GM23338 (cell line): Measurements from ENCODE around the gene RIMKLB. TPM values are rescaled to one million over a fixed set of nuclear protein-coding genes. Genes with fewer than 3 reads are reported as not detected.

ENCODE experiments used
- ATAC-seq: fragments of 200-7000 bp; cut with Tn5 transposase; 3 replicates; pipeline ENCODE4 v1.9.1; 2020
- DNase-seq: peaks from one replicate; pipeline ENCODE4 v3.0.0-alpha.2; 2015; ENCODE audit warnings: low spot score
- H2AFZ ChIP-seq: fragments of 200-600 bp; sonication (generic); 2 replicates; pipeline ENCODE4 v1.8.0; 2016; ENCODE audit warnings: antibody characterized with exemption, mild to moderate bottlenecking, moderate library complexity
- H3F3A ChIP-seq: fragments of 200-600 bp; sonication (generic); replicated peaks from 2 replicates; pipeline ENCODE4 v1.8.0; 2017; ENCODE audit warnings: antibody characterized with exemption, mixed run types, low read depth
- H3K27ac ChIP-seq: fragments of 200-600 bp; sonication (generic); 2 replicates; pipeline ENCODE4 v1.6.1; 2016; ENCODE audit warnings: low read depth
- H3K27me3 ChIP-seq: fragments of 200-600 bp; sonication (generic); 2 replicates; pipeline ENCODE4 v1.8.0; 2016; ENCODE audit warnings: mild to moderate bottlenecking, mixed run types, moderate library complexity; ENCODE audit not compliant: insufficient read depth
- H3K36me3 ChIP-seq: fragments of 200-600 bp; sonication (generic); 2 replicates; pipeline ENCODE4 v1.8.0; 2016; ENCODE audit warnings: mild to moderate bottlenecking; ENCODE audit not compliant: insufficient read depth
- H3K4me1 ChIP-seq: fragments of 200-600 bp; sonication (generic); 2 replicates; pipeline ENCODE4 v1.8.0; 2016; ENCODE audit warnings: mild to moderate bottlenecking, moderate library complexity; ENCODE audit not compliant: insufficient read depth
- H3K4me2 ChIP-seq: fragments of 200-600 bp; sonication (generic); 2 replicates; pipeline ENCODE4 v1.7.1; 2017; ENCODE audit warnings: mixed run types
- H3K4me3 ChIP-seq: fragments of 200-600 bp; sonication (generic); 2 replicates; pipeline ENCODE4 v1.6.1; 2016; ENCODE audit warnings: mixed run types
- H3K79me2 ChIP-seq: fragments of 200-600 bp; sonication (generic); replicated peaks from 2 replicates; pipeline ENCODE4 v1.8.0; 2017; ENCODE audit warnings: mild to moderate bottlenecking; ENCODE audit not compliant: insufficient read depth
- H3K9me2 ChIP-seq: fragments of 200-600 bp; sonication (generic); 2 replicates; pipeline ENCODE4 v1.8.0; 2017; ENCODE audit not compliant: insufficient read depth
- H4K20me1 ChIP-seq: fragments of 200-600 bp; sonication (generic); replicated peaks from 2 replicates; pipeline ENCODE4 v1.8.0; 2017; ENCODE audit warnings: mild to moderate bottlenecking; ENCODE audit not compliant: insufficient read depth
- H3K27ac Mint-ChIP-seq: 2 replicates; pipeline ENCODE4 v1.8.0; 2020; ENCODE audit warnings: inconsistent platforms, mild to moderate bottlenecking, moderate library complexity, mixed read lengths
- H3K27me3 Mint-ChIP-seq: 3 replicates; pipeline ENCODE4 v1.8.0; 2022; ENCODE audit warnings: low read depth, mild to moderate bottlenecking, moderate library complexity, mixed read lengths, inconsistent platforms; ENCODE audit not compliant: insufficient read depth, poor library complexity
- H3K36me3 Mint-ChIP-seq: 3 replicates; pipeline ENCODE4 v1.8.0; 2021; ENCODE audit warnings: low read depth, mild to moderate bottlenecking, inconsistent platforms, moderate library complexity, mixed read lengths
- H3K4me1 Mint-ChIP-seq: 3 replicates; pipeline ENCODE4 v1.8.0; 2020; ENCODE audit warnings: mild to moderate bottlenecking, inconsistent platforms, mixed read lengths
- H3K4me3 Mint-ChIP-seq: 3 replicates; pipeline ENCODE4 v1.8.0; 2021; ENCODE audit warnings: moderate library complexity, mild to moderate bottlenecking, inconsistent platforms, mixed read lengths
- H3K9me3 Mint-ChIP-seq: 3 replicates; pipeline ENCODE4 v1.8.0; 2020; ENCODE audit warnings: moderate library complexity, mild to moderate bottlenecking, inconsistent platforms, mixed read lengths
- CREB1 ChIP-seq: fragments of 250-450 bp; sonication (Bioruptor Pico); IDR thresholded peaks from 2 replicates; pipeline ENCODE4 v1.5.0; 2020; ENCODE audit warnings: low read depth, mild to moderate bottlenecking, moderate library complexity
- EZH2 ChIP-seq: fragments of 200-600 bp; sonication (generic); IDR thresholded peaks from one replicate; pipeline ENCODE4 v1.8.0; 2017; ENCODE audit warnings: antibody characterized with exemption, mild to moderate bottlenecking, low read depth; ENCODE audit not compliant: unreplicated experiment
- EZH2phosphoT487 ChIP-seq: fragments of 200-600 bp; sonication (generic); IDR thresholded peaks from one replicate; pipeline ENCODE4 v1.8.1; 2018; ENCODE audit warnings: antibody characterized with exemption; ENCODE audit not compliant: unreplicated experiment
- JUNB ChIP-seq: IDR thresholded peaks from one replicate; pipeline ENCODE4 v1.6.1; 2016; ENCODE audit warnings: antibody characterized with exemption; ENCODE audit not compliant: unreplicated experiment
- NANOG ChIP-seq: IDR thresholded peaks from 2 replicates; pipeline ENCODE4 v1.6.1; 2016; ENCODE audit warnings: antibody characterized with exemption, borderline replicate concordance
- POLR2AphosphoS5 ChIP-seq: IDR thresholded peaks from 2 replicates; pipeline ENCODE4 v1.6.1; 2016; ENCODE audit warnings: antibody characterized with exemption, low read depth
- STAT1 ChIP-seq: IDR thresholded peaks from one replicate; pipeline ENCODE4 v1.6.1; 2016; ENCODE audit warnings: antibody characterized with exemption; ENCODE audit not compliant: unreplicated experiment
- ZNF114 ChIP-seq: fragments of 250-450 bp; sonication (Bioruptor Pico); IDR thresholded peaks from 2 replicates; pipeline ENCODE4 v1.5.0; 2020; ENCODE audit warnings: mild to moderate bottlenecking, moderate library complexity
- ZNF331 ChIP-seq: fragments of 250-450 bp; sonication (Bioruptor Pico); IDR thresholded peaks from 2 replicates; pipeline ENCODE4 v1.5.0; 2020; ENCODE audit warnings: low read depth, mild to moderate bottlenecking, moderate library complexity
- polyA plus RNA-seq: library from polyadenylated mRNA; unstranded; fragments of >200 nt; fragmentation: Nextera tagmentation; extraction: Ambion mirVana; gene quantifications from 2 replicates; pipeline ENCODE4 v1.2.1, GENCODE V29; 2016
- total RNA-seq: library from RNA; depleted of rRNA; stranded (reverse); fragments of >200 nt; shearing (Covaris generic); gene quantifications from 2 replicates; pipeline ENCODE4 v1.2.3, GENCODE V29; 2014
- TF ChIP-seq, protein P1 (sequence below): IDR thresholded peaks from one replicate; pipeline ENCODE4 v1.6.1; 2018; ENCODE audit warnings: antibody characterized with exemption; ENCODE audit not compliant: unreplicated experiment
- TF ChIP-seq, protein P2 (sequence below): fragments of 250-450 bp; sonication (Bioruptor Pico); IDR thresholded peaks from 2 replicates; pipeline ENCODE4 v1.5.0; 2020; ENCODE audit warnings: mild to moderate bottlenecking, moderate library complexity
- TF ChIP-seq, protein P3 (sequence below): IDR thresholded peaks from 2 replicates; pipeline ENCODE4 v1.6.1; 2016; ENCODE audit warnings: antibody characterized with exemption
- TF ChIP-seq, protein P4 (sequence below), 2 experiments: fragments of 200-600 bp in 1 of 2; sonication (generic) in 1 of 2; conservative IDR thresholded peaks; 2 replicates each; pipeline versions ENCODE4 v1.5.1 to v1.6.1; 2016 to 2017; ENCODE audit warnings: antibody characterized with exemption in 2 of 2, low read depth in 2 of 2, mild to moderate bottlenecking in 2 of 2, moderate library complexity in 1 of 2

The RIMKLB gene
- total and polyA plus RNA-seq, 2 experiments from 2014 or later, result 87.0 to 104 TPM

DNA sequence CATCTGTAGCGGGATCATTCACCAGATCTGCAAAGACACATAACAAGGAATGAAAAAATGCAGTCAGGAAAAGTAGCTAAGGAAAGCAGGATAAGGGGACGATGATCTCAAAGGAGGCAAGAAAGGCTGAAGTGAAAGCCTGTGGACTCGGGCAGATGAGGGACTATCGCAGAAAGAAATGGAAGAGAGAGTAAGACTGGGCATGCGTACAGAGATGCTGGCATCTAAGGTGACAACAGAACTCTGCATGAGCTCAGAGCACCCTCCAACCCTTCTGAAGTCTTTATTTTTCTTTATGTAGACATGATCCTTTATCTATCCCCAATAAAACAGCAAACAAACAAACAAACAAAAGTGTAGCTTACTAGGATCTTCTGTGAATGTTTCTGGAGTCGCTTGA, 42.4 kb upstream of the RIMKLB start:
- H3K79me2 ChIP-seq, result no peaks in the 10 kb centered on the region
- Mint-ChIP-seq H3K27ac (no peak overlapping the region), H3K9me3 (no peaks in the 10 kb centered on the region), H3K4me3 (no peak overlapping the region), H3K27me3 (peaks cover 5% of the 10 kb centered on the region), H3K36me3 (no peaks in the 10 kb centered on the region), H3K4me1 (peaks cover 3% of the 10 kb centered on the region; the same call in 1 of the 3 replicates)
- no peak overlapping the region for H3K4me3 ChIP-seq
- H4K20me1 ChIP-seq, result no peaks in the 10 kb centered on the region
- peaks cover 12% of the 10 kb centered on the region; the same call in 1 of the 2 replicates for H3K4me1 ChIP-seq
- H2AFZ ChIP-seq, result peak overlapping the region; percentile 87
- TF ChIP-seq, protein P1, sequence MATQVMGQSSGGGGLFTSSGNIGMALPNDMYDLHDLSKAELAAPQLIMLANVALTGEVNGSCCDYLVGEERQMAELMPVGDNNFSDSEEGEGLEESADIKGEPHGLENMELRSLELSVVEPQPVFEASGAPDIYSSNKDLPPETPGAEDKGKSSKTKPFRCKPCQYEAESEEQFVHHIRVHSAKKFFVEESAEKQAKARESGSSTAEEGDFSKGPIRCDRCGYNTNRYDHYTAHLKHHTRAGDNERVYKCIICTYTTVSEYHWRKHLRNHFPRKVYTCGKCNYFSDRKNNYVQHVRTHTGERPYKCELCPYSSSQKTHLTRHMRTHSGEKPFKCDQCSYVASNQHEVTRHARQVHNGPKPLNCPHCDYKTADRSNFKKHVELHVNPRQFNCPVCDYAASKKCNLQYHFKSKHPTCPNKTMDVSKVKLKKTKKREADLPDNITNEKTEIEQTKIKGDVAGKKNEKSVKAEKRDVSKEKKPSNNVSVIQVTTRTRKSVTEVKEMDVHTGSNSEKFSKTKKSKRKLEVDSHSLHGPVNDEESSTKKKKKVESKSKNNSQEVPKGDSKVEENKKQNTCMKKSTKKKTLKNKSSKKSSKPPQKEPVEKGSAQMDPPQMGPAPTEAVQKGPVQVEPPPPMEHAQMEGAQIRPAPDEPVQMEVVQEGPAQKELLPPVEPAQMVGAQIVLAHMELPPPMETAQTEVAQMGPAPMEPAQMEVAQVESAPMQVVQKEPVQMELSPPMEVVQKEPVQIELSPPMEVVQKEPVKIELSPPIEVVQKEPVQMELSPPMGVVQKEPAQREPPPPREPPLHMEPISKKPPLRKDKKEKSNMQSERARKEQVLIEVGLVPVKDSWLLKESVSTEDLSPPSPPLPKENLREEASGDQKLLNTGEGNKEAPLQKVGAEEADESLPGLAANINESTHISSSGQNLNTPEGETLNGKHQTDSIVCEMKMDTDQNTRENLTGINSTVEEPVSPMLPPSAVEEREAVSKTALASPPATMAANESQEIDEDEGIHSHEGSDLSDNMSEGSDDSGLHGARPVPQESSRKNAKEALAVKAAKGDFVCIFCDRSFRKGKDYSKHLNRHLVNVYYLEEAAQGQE, result no peak
- no peak for TF ChIP-seq EZH2phosphoT487
- TF ChIP-seq, protein P2, sequence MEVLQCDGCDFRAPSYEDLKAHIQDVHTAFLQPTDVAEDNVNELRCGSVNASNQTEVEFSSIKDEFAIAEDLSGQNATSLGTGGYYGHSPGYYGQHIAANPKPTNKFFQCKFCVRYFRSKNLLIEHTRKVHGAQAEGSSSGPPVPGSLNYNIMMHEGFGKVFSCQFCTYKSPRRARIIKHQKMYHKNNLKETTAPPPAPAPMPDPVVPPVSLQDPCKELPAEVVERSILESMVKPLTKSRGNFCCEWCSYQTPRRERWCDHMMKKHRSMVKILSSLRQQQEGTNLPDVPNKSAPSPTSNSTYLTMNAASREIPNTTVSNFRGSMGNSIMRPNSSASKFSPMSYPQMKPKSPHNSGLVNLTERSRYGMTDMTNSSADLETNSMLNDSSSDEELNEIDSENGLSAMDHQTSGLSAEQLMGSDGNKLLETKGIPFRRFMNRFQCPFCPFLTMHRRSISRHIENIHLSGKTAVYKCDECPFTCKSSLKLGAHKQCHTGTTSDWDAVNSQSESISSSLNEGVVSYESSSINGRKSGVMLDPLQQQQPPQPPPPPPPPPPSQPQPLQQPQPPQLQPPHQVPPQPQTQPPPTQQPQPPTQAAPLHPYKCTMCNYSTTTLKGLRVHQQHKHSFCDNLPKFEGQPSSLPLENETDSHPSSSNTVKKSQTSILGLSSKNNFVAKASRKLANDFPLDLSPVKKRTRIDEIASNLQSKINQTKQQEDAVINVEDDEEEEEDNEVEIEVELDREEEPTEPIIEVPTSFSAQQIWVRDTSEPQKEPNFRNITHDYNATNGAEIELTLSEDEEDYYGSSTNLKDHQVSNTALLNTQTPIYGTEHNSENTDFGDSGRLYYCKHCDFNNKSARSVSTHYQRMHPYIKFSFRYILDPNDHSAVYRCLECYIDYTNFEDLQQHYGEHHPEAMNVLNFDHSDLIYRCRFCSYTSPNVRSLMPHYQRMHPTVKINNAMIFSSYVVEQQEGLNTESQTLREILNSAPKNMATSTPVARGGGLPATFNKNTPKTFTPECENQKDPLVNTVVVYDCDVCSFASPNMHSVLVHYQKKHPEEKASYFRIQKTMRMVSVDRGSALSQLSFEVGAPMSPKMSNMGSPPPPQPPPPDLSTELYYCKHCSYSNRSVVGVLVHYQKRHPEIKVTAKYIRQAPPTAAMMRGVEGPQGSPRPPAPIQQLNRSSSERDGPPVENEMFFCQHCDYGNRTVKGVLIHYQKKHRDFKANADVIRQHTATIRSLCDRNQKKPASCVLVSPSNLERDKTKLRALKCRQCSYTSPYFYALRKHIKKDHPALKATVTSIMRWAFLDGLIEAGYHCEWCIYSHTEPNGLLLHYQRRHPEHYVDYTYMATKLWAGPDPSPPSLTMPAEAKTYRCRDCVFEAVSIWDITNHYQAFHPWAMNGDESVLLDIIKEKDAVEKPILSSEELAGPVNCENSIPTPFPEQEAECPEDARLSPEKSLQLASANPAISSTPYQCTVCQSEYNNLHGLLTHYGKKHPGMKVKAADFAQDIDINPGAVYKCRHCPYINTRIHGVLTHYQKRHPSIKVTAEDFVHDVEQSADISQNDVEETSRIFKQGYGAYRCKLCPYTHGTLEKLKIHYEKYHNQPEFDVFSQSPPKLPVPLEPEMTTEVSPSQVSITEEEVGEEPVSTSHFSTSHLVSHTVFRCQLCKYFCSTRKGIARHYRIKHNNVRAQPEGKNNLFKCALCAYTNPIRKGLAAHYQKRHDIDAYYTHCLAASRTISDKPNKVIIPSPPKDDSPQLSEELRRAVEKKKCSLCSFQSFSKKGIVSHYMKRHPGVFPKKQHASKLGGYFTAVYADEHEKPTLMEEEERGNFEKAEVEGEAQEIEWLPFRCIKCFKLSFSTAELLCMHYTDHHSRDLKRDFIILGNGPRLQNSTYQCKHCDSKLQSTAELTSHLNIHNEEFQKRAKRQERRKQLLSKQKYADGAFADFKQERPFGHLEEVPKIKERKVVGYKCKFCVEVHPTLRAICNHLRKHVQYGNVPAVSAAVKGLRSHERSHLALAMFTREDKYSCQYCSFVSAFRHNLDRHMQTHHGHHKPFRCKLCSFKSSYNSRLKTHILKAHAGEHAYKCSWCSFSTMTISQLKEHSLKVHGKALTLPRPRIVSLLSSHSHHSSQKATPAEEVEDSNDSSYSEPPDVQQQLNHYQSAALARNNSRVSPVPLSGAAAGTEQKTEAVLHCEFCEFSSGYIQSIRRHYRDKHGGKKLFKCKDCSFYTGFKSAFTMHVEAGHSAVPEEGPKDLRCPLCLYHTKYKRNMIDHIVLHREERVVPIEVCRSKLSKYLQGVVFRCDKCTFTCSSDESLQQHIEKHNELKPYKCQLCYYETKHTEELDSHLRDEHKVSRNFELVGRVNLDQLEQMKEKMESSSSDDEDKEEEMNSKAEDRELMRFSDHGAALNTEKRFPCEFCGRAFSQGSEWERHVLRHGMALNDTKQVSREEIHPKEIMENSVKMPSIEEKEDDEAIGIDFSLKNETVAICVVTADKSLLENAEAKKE (CRISPR knock-in tag), result no peak
- no peak for TF ChIP-seq NANOG
- no peak for TF ChIP-seq CREB1 (CRISPR knock-in tag)
- no peak for TF ChIP-seq EZH2
- no peak for TF ChIP-seq JUNB
- no peak for TF ChIP-seq POLR2AphosphoS5
- TF ChIP-seq, protein P3, sequence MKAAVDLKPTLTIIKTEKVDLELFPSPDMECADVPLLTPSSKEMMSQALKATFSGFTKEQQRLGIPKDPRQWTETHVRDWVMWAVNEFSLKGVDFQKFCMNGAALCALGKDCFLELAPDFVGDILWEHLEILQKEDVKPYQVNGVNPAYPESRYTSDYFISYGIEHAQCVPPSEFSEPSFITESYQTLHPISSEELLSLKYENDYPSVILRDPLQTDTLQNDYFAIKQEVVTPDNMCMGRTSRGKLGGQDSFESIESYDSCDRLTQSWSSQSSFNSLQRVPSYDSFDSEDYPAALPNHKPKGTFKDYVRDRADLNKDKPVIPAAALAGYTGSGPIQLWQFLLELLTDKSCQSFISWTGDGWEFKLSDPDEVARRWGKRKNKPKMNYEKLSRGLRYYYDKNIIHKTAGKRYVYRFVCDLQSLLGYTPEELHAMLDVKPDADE, result no peak
- no peak for TF ChIP-seq ZNF114 (CRISPR knock-in tag)
- TF ChIP-seq STAT1, result no peak
- no peak for TF ChIP-seq ZNF331 (CRISPR knock-in tag)
- TF ChIP-seq, protein P4, sequence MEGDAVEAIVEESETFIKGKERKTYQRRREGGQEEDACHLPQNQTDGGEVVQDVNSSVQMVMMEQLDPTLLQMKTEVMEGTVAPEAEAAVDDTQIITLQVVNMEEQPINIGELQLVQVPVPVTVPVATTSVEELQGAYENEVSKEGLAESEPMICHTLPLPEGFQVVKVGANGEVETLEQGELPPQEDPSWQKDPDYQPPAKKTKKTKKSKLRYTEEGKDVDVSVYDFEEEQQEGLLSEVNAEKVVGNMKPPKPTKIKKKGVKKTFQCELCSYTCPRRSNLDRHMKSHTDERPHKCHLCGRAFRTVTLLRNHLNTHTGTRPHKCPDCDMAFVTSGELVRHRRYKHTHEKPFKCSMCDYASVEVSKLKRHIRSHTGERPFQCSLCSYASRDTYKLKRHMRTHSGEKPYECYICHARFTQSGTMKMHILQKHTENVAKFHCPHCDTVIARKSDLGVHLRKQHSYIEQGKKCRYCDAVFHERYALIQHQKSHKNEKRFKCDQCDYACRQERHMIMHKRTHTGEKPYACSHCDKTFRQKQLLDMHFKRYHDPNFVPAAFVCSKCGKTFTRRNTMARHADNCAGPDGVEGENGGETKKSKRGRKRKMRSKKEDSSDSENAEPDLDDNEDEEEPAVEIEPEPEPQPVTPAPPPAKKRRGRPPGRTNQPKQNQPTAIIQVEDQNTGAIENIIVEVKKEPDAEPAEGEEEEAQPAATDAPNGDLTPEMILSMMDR (conservative IDR thresholded peaks at IDR 0.05; ENCODE audit: low read depth in 2 of 2), result no peak
- no peaks in the 10 kb centered on the region for H3F3A ChIP-seq
- no peaks in the 10 kb centered on the region for H3K36me3 ChIP-seq
- H3K9me2 ChIP-seq, result no peaks in the 10 kb centered on the region
- ATAC-seq (no peak), DNase-seq (no peak)
- H3K27ac ChIP-seq, result no peak overlapping the region
- H3K27me3 ChIP-seq, result no peaks in the 10 kb centered on the region
- no peak overlapping the region for H3K4me2 ChIP-seq
